Endothelial cell of umbilical vein (primary cell): ENCODE measurements around the gene DIABLO. TPM values are rescaled to one million over a fixed set of nuclear protein-coding genes. Genes with fewer than 3 reads are reported as not detected.

Experiments used
- BruUV-seq: library from RNA; stranded (reverse); fragments of 400-500 nt; replicated peaks from 2 replicates; lab custom pipeline; 2021; lab: Mats Ljungman, UMichigan
- CTCF ChIA-PET: fragments of 300-600, 350-600 bp; sonication (Branson Sonifier 250); formaldehyde crosslinking; loops from one replicate; lab custom pipeline; 2021; ENCODE audit warnings: antibody characterized with exemption, inconsistent platforms; lab: Charles Lee
- POLR2A ChIA-PET: fragments of 300-600, 350-600 bp; sonication (Branson Sonifier 250); formaldehyde crosslinking; loops from one replicate; lab custom pipeline; 2021; ENCODE audit warnings: antibody characterized with exemption, inconsistent platforms; lab: Charles Lee
- DNase-seq: peaks from one replicate; pipeline ENCODE4 v3.0.0-alpha.2; 2011; ENCODE audit warnings: low read depth, low spot score
- FAIRE-seq: peaks from 2 replicates; lab custom pipeline; 2011; peaks lifted over from hg19 to GRCh38; lab: Jason Lieb, UNC
- H2AFZ ChIP-seq: 2 replicates; pipeline ENCODE4 v1.6.0; 2012; ENCODE audit warnings: low read depth, low read length, control low read depth, inconsistent platforms
- H3K27ac ChIP-seq: 2 replicates; pipeline ENCODE4 v1.5.1; 2011; ENCODE audit warnings: low read depth, mild to moderate bottlenecking, control low read depth, low read length, moderate library complexity; ENCODE audit not compliant: insufficient read depth
- H3K27me3 ChIP-seq, 2 experiments: 2 replicates each; pipeline versions ENCODE4 v1.6.0 to v1.6.1; 2011; ENCODE audit warnings: low read length in 2 of 2, mixed read lengths in 1 of 2; ENCODE audit not compliant: control insufficient read depth in 2 of 2, insufficient read depth in 2 of 2
- H3K36me3 ChIP-seq, 2 experiments: 2 replicates in 1 of 2; 3 replicates in 1 of 2; pipeline ENCODE4 v1.5.1; 2011; ENCODE audit warnings: low read length in 2 of 2, mild to moderate bottlenecking in 1 of 2, moderate library complexity in 1 of 2; ENCODE audit not compliant: control insufficient read depth in 2 of 2, insufficient read depth in 2 of 2; ENCODE audit errors: extremely low read depth in 1 of 2
- H3K4me1 ChIP-seq: 3 replicates; pipeline ENCODE4 v1.5.1; 2011; ENCODE audit warnings: mild to moderate bottlenecking, low read length; ENCODE audit not compliant: control insufficient read depth, insufficient read depth; ENCODE audit errors: extremely low read depth
- H3K4me2 ChIP-seq: 2 replicates; pipeline ENCODE4 v1.6.1; 2011; ENCODE audit warnings: low read length, control low read depth, mixed read lengths; ENCODE audit not compliant: insufficient read depth
- H3K4me3 ChIP-seq, 3 experiments: fragments of 200-600 bp in 1 of 3; sonication (generic), shearing (Covaris generic) in 1 of 3; replicated peaks in 1 of 3; 2 replicates each; pipeline ENCODE4 v1.5.1; 2011 to 2016; ENCODE audit warnings: control low read depth in 3 of 3, low read length in 3 of 3, mild to moderate bottlenecking in 2 of 3, inconsistent platforms in 1 of 3, low read depth in 1 of 3, moderate library complexity in 1 of 3; ENCODE audit not compliant: insufficient read depth in 1 of 3
- H3K79me2 ChIP-seq: 2 replicates; pipeline ENCODE4 v1.6.0; 2012; ENCODE audit warnings: low read length, inconsistent platforms; ENCODE audit not compliant: control insufficient read depth, insufficient read depth
- H3K9ac ChIP-seq: replicated peaks from 2 replicates; pipeline ENCODE3; 2011; ENCODE audit warnings: low read length, control low read depth; ENCODE audit not compliant: insufficient read depth; ENCODE audit errors: extremely low read depth
- H3K9me1 ChIP-seq: replicated peaks from 3 replicates; pipeline ENCODE4 v1.6.0; 2011; ENCODE audit warnings: mild to moderate bottlenecking, low read length; ENCODE audit not compliant: control insufficient read depth, insufficient read depth; ENCODE audit errors: extremely low read depth
- H3K9me3 ChIP-seq: replicated peaks from 2 replicates; pipeline ENCODE4 v1.5.1; 2012; ENCODE audit warnings: low read length, inconsistent platforms; ENCODE audit not compliant: control insufficient read depth, insufficient read depth
- H4K20me1 ChIP-seq: replicated peaks from 2 replicates; pipeline ENCODE3; 2011; ENCODE audit warnings: mild to moderate bottlenecking, low read length; ENCODE audit not compliant: control insufficient read depth, insufficient read depth; ENCODE audit errors: extremely low read depth
- EZH2 ChIP-seq: IDR thresholded peaks from 2 replicates; pipeline ENCODE4 v1.6.1; 2012; ENCODE audit warnings: borderline replicate concordance, low read depth, mild to moderate bottlenecking, moderate library complexity, low read length, inconsistent platforms; ENCODE audit not compliant: severe bottlenecking
- FOS ChIP-seq: IDR thresholded peaks from 2 replicates; pipeline ENCODE4 v1.6.1; 2011; ENCODE audit warnings: mild to moderate bottlenecking, low read length, moderate library complexity, borderline replicate concordance; ENCODE audit not compliant: insufficient read depth
- GATA2 ChIP-seq: IDR thresholded peaks from 2 replicates; pipeline ENCODE4 v1.7.0; 2011; ENCODE audit warnings: low read depth, mild to moderate bottlenecking, moderate library complexity, mixed read lengths, low read length; ENCODE audit not compliant: insufficient read length, insufficient read depth
- JUN ChIP-seq: IDR thresholded peaks from 2 replicates; pipeline ENCODE4 v1.6.1; 2011; ENCODE audit warnings: borderline replicate concordance, low read depth; ENCODE audit not compliant: insufficient read length, insufficient read depth
- MYC ChIP-seq: IDR thresholded peaks from one replicate; pipeline ENCODE4 v1.6.1; 2011; ENCODE audit warnings: mild to moderate bottlenecking, low read depth, low read length
- POLR2A ChIP-seq: IDR thresholded peaks from 2 replicates; pipeline ENCODE4 v1.6.1; 2012; ENCODE audit warnings: low read depth, mild to moderate bottlenecking, control low read depth, low read length
- POLR2AphosphoS5 ChIP-seq: IDR thresholded peaks from 2 replicates; pipeline ENCODE4 v1.6.1; 2012; ENCODE audit warnings: low read depth, mild to moderate bottlenecking, control low read depth, low read length, moderate library complexity; ENCODE audit not compliant: insufficient read depth
- dilution Hi-C: fragments of 300-500 bp; cut with MboI; formaldehyde crosslinking; loops from one replicate; pipeline ENCODE4 v1.15.0; 2019; ENCODE audit warnings: low sequenced_read_pairs; ENCODE audit not compliant: extremely low pct_ligation_motif_present
- intact Hi-C: fragments of 100-400 bp; cut with micrococcal nuclease; formaldehyde crosslinking; loops from one replicate; pipeline ENCODE4 v1.10.0; 2022
- polyA plus RNA-seq, 4 experiments: library from polyadenylated mRNA; depleted of rRNA in 3 of 4; stranded (reverse) in 3 of 4; unstranded in 1 of 4; fragments of >200 nt; gene quantifications; 2 replicates each; pipeline versions ENCODE4 v1.2.1 to v1.2.3, GENCODE V29; 2011 to 2012; ENCODE audit warnings: missing spikeins in 1 of 4
- total RNA-seq: library from RNA; stranded (reverse); gene quantifications from 2 replicates; pipeline ENCODE4 v1.2.3, GENCODE V29; 2021
- TF ChIP-seq, protein P1 (sequence below), 2 donors: IDR thresholded peaks; 1 replicate in 1 of 2; 2 replicates in 1 of 2; pipeline ENCODE4 v1.5.1; 2011; ENCODE audit warnings: low read length in 2 of 2, mild to moderate bottlenecking in 2 of 2, moderate library complexity in 2 of 2, control low read depth in 1 of 2, inconsistent platforms in 1 of 2, low read depth in 1 of 2; ENCODE audit not compliant: insufficient read depth in 1 of 2; ENCODE audit errors: extremely low read depth in 1 of 2
- TF ChIP-seq, protein P2 (sequence below): IDR thresholded peaks from 2 replicates; pipeline ENCODE4 v1.6.1; 2011; ENCODE audit not compliant: insufficient read depth, insufficient read length

Gene DIABLO
- total and polyA plus RNA-seq, 2 donors (not counting 3 experiments of a cell fraction or from before 2014, with no cell fraction given), result 49.9 to 55.4 TPM

DNA sequence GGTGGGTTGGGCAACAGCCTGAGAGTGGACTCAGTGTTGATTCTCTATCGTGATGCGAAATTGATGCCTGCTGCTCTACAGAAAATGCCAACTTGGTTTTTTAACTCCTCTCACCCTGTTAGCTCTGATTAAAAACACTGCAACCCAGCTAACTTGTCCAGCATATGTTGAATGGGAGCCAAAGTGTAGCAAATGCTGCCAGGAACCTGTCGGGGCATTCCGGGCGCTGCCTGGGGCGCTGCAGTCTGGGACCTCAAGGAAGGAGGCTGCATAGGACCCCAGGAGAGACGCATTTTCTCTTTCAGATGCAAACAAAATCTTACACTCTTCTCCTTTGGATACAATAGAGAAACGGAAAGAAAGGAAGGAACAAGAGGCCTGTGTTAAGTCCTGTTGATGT is 18.5 kb downstream of the DIABLO start:
- H2AFZ ChIP-seq, result no peak overlapping the region
- H3K79me2 ChIP-seq, result no peaks in the 10 kb centered on the region
- H3K9me3 ChIP-seq, result no peaks in the 10 kb centered on the region
- H3K9me1 ChIP-seq, result no peaks in the 10 kb centered on the region
- H3K9ac ChIP-seq, result no peak overlapping the region
- no peak for TF ChIP-seq EZH2
- H4K20me1 ChIP-seq, result no peaks in the 10 kb centered on the region
- BruUV-seq, result no TSS peak
- FAIRE-seq (no peak), DNase-seq (no peak)
- intact Hi-C loops (no loop called here), dilution Hi-C loops (no loop called here)
- H3K27me3 ChIP-seq, result peaks cover 9 to 18% of the 10 kb centered on the region in 2 experiments
- POLR2A ChIA-PET, result no interaction called here
- peaks cover 14 to 16% of the 10 kb centered on the region in 2 experiments for H3K36me3 ChIP-seq
- no peak overlapping the region for H3K27ac ChIP-seq
- H3K4me2 ChIP-seq, result no peak overlapping the region
- no peak overlapping the region for H3K4me3 ChIP-seq
- peaks cover 8% of the 10 kb centered on the region for H3K4me1 ChIP-seq
- CTCF ChIA-PET, result no interaction called here

DNA sequence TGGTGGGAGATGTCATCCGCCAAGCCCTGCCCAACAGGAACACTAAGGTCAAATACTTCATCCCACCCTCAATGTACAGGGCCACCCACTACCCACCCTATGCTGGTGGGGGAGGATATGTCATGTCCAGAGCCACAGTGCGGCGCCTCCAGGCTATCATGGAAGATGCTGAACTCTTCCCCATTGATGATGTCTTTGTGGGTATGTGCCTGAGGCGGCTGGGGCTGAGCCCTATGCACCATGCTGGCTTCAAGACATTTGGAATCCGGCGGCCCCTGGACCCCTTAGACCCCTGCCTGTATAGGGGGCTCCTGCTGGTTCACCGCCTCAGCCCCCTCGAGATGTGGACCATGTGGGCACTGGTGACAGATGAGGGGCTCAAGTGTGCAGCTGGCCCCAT is 18.9 kb downstream of the DIABLO start:
- H3K9me1 ChIP-seq, result no peaks in the 10 kb centered on the region
- no peaks in the 10 kb centered on the region for H3K79me2 ChIP-seq
- FAIRE-seq (no peak), DNase-seq (no peak)
- H4K20me1 ChIP-seq, result no peaks in the 10 kb centered on the region
- peaks cover 13 to 14% of the 10 kb centered on the region in 2 experiments for H3K36me3 ChIP-seq
- H3K4me1 ChIP-seq, result peaks cover 8% of the 10 kb centered on the region
- peaks cover 9 to 18% of the 10 kb centered on the region in 2 experiments for H3K27me3 ChIP-seq
- H3K4me3 ChIP-seq, result no peak overlapping the region
- no TSS peak for BruUV-seq
- no peak overlapping the region for H3K4me2 ChIP-seq
- no peaks in the 10 kb centered on the region for H3K9me3 ChIP-seq
- CTCF ChIA-PET, result no interaction called here
- no peak overlapping the region for H2AFZ ChIP-seq
- dilution Hi-C loops, result no loop called here
- H3K27ac ChIP-seq, result no peak overlapping the region
- POLR2A ChIA-PET, result no interaction called here
- intact Hi-C loops, result no loop called here
- TF ChIP-seq FOS (no peak), POLR2AphosphoS5 (no peak), EZH2 (no peak), MYC (no peak), JUN (no peak), GATA2 (no peak), POLR2A (no peak)
- TF ChIP-seq, protein P1, sequence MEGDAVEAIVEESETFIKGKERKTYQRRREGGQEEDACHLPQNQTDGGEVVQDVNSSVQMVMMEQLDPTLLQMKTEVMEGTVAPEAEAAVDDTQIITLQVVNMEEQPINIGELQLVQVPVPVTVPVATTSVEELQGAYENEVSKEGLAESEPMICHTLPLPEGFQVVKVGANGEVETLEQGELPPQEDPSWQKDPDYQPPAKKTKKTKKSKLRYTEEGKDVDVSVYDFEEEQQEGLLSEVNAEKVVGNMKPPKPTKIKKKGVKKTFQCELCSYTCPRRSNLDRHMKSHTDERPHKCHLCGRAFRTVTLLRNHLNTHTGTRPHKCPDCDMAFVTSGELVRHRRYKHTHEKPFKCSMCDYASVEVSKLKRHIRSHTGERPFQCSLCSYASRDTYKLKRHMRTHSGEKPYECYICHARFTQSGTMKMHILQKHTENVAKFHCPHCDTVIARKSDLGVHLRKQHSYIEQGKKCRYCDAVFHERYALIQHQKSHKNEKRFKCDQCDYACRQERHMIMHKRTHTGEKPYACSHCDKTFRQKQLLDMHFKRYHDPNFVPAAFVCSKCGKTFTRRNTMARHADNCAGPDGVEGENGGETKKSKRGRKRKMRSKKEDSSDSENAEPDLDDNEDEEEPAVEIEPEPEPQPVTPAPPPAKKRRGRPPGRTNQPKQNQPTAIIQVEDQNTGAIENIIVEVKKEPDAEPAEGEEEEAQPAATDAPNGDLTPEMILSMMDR (IDR thresholded peaks at IDR 0.05; ENCODE audit: extremely low read depth in 1 of 2, insufficient read depth in 1 of 2, low read depth in 1 of 2, low read length in 2 of 2), result no peak
- TF ChIP-seq, protein P2, sequence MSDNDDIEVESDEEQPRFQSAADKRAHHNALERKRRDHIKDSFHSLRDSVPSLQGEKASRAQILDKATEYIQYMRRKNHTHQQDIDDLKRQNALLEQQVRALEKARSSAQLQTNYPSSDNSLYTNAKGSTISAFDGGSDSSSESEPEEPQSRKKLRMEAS, result no peak
- H3K9ac ChIP-seq, result no peak overlapping the region
